HG03196 (cell line): ENCODE results near the gene PNMA8A.
"Not testable (repeated sequence)": the region's sequence is repeated elsewhere in the genome, so short reads cannot be mapped to it uniquely, and the experiment has no call there.

ENCODE experiments used
- ATAC-seq: cut with Tn5 transposase; IDR thresholded peaks from one replicate; pipeline ENCODE4 v1.9.1; 2021; ENCODE audit not compliant: unreplicated experiment

The PNMA8A gene

GRCh38 chr19:46471116-46471733 is at the start of gene PNMA8A:
PNMA8A (minus strand) TSS chr19:46471563; CDS start chr19:46471035, 528 bp downstream.
- ATAC-seq, result no peak

GRCh38 chr19:46520616-46521015 is 49.3 kb upstream of the PNMA8A start:
- no peak for ATAC-seq

GRCh38 chr19:46517471-46517870 is 46.1 kb upstream of the PNMA8A start:
- no peak for ATAC-seq

- ATAC-seq, result no peak
Observed at GRCh38 chr19:46515879-46516350, 44.6 kb upstream of the PNMA8A start.

GRCh38 chr19:46515290-46515609 is 43.9 kb upstream of the PNMA8A start:
- ATAC-seq, result no peak

GRCh38 chr19:46514589-46515289 is 43.4 kb upstream of the PNMA8A start:
- ATAC-seq, result no peak

- no peak for ATAC-seq
Observed at GRCh38 chr19:46513461-46514236, 42.3 kb upstream of the PNMA8A start.

- ATAC-seq, result no peak
Observed at GRCh38 chr19:46511237-46511636, 39.9 kb upstream of the PNMA8A start.

- no peak for ATAC-seq
Observed at GRCh38 chr19:46508206-46508605, 36.8 kb upstream of the PNMA8A start.

- ATAC-seq, result no peak
Observed at GRCh38 chr19:46503848-46504453, 32.6 kb upstream of the PNMA8A start.

- no peak for ATAC-seq
Observed at GRCh38 chr19:46502891-46503290, 31.5 kb upstream of the PNMA8A start.

GRCh38 chr19:46499692-46500091 is 28.3 kb upstream of the PNMA8A start:
- no peak for ATAC-seq

GRCh38 chr19:46497773-46498172 is 26.4 kb upstream of the PNMA8A start:
- ATAC-seq, result no peak

- not testable (repeated sequence) for ATAC-seq
Observed at GRCh38 chr19:46496886-46497285, 25.5 kb upstream of the PNMA8A start.

GRCh38 chr19:46496304-46496703 is 24.9 kb upstream of the PNMA8A start:
- no peak for ATAC-seq

GRCh38 chr19:46495786-46496099 is 24.4 kb upstream of the PNMA8A start, which contains the start of gene PNMA8B:
PNMA8B (minus strand) TSS chr19:46495867; CDS start chr19:46495465, 402 bp downstream.
- ATAC-seq, result no peak

GRCh38 chr19:46494941-46495785 is 23.8 kb upstream of the PNMA8A start:
- no peak for ATAC-seq

- no peak for ATAC-seq
Observed at GRCh38 chr19:46494146-46494940, 23.0 kb upstream of the PNMA8A start.

GRCh38 chr19:46493236-46494145 is 22.1 kb upstream of the PNMA8A start:
- no peak for ATAC-seq
